ENCODE data around the gene ABCC6. TPM values are rescaled to one million over a fixed set of nuclear protein-coding genes. Genes with fewer than 3 reads are reported as not detected.

ABCC6 gene
- total RNA-seq, 1 donor, result 0.36 TPM

DNA sequence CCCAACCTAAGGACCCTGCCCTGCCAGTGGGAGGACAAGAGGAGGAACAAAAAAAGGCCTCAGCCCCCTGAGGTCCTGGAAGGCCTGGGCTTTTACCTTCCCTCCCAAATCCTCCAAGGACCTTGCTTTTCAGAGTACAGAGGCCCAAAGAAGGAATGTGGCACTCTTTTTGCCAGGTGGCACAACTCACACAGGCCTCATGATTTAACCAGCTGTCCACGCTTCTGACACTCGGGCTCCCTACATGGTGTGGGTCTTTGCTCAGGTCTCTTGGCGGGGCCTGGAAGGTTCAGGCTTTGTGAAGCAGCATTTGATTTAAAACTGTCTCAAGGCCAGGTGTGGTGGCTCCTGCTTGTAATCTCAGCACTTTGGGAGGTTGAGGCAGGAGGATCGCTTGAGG is 120.6 kb downstream of the ABCC6 start:
- peaks cover 3% of the 10 kb centered on the region for H3K79me2 ChIP-seq (ENCODE audit: insufficient read depth, low read length)
- H4K20me1 ChIP-seq (ENCODE audit: insufficient read depth, low read length), result peaks cover 13% of the 10 kb centered on the region
- TF ChIP-seq, protein P1, sequence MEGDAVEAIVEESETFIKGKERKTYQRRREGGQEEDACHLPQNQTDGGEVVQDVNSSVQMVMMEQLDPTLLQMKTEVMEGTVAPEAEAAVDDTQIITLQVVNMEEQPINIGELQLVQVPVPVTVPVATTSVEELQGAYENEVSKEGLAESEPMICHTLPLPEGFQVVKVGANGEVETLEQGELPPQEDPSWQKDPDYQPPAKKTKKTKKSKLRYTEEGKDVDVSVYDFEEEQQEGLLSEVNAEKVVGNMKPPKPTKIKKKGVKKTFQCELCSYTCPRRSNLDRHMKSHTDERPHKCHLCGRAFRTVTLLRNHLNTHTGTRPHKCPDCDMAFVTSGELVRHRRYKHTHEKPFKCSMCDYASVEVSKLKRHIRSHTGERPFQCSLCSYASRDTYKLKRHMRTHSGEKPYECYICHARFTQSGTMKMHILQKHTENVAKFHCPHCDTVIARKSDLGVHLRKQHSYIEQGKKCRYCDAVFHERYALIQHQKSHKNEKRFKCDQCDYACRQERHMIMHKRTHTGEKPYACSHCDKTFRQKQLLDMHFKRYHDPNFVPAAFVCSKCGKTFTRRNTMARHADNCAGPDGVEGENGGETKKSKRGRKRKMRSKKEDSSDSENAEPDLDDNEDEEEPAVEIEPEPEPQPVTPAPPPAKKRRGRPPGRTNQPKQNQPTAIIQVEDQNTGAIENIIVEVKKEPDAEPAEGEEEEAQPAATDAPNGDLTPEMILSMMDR (IDR thresholded peaks at IDR 0.05; ENCODE audit: extremely low read depth, low read depth, low read length), result no peak
- no peak overlapping the region for H3K27ac ChIP-seq (ENCODE audit: low read depth, low read length)
- no peak overlapping the region for H3K4me3 ChIP-seq (ENCODE audit: insufficient read depth, low read length)
- DNase-seq (ENCODE audit: insufficient read length, low spot score, missing footprints), result no peak
- no peaks in the 10 kb centered on the region for H3K4me1 ChIP-seq (ENCODE audit: insufficient read depth, low read length)
- peaks cover 41% of the 10 kb centered on the region for H3K36me3 ChIP-seq (ENCODE audit: insufficient read depth, low read length)
- no peak overlapping the region for H3K4me2 ChIP-seq (ENCODE audit: insufficient read depth, low read length)
- no peak overlapping the region for H2AFZ ChIP-seq (ENCODE audit: low read length)
- no peaks in the 10 kb centered on the region for H3K9me3 ChIP-seq (ENCODE audit: low read depth, low read length)
- H3K27me3 ChIP-seq (ENCODE audit: insufficient read depth, low read length), result no peaks in the 10 kb centered on the region

DNA sequence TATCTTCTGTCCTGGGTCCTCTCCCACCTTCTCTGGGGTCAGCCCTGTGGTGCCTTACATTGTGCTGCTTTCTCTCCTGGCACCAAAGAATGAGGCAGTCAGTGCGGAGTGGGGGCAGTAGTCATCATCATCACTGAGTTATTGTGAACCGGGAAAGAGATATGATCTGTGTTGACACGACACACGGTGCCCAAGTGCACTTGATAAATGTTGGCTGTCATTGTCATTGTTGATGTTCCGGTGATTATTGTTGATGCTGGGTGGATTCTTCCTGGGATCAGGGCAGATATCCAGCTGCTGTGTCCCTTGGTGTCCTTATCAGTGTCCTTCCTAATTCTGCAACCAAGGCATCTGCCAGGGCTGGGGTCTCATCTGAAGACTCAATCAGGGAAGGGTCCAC is 121.7 kb downstream of the ABCC6 start:
- H2AFZ ChIP-seq (ENCODE audit: low read length), result no peak overlapping the region
- no peak overlapping the region for H3K27ac ChIP-seq (ENCODE audit: low read depth, low read length)
- H3K9me3 ChIP-seq (ENCODE audit: low read depth, low read length), result no peaks in the 10 kb centered on the region
- H3K36me3 ChIP-seq (ENCODE audit: insufficient read depth, low read length), result peaks cover 40% of the 10 kb centered on the region
- H3K4me3 ChIP-seq (ENCODE audit: insufficient read depth, low read length), result no peak overlapping the region
- H3K4me2 ChIP-seq (ENCODE audit: insufficient read depth, low read length), result no peak overlapping the region
- peaks cover 3% of the 10 kb centered on the region for H3K79me2 ChIP-seq (ENCODE audit: insufficient read depth, low read length)
- no peak for DNase-seq (ENCODE audit: insufficient read length, low spot score, missing footprints)
- no peaks in the 10 kb centered on the region for H3K27me3 ChIP-seq (ENCODE audit: insufficient read depth, low read length)
- TF ChIP-seq, protein P1 (IDR thresholded peaks at IDR 0.05; ENCODE audit: extremely low read depth, low read depth, low read length), result no peak
- H4K20me1 ChIP-seq (ENCODE audit: insufficient read depth, low read length), result peaks cover 17% of the 10 kb centered on the region
- peaks cover 5% of the 10 kb centered on the region for H3K4me1 ChIP-seq (ENCODE audit: insufficient read depth, low read length)

DNA sequence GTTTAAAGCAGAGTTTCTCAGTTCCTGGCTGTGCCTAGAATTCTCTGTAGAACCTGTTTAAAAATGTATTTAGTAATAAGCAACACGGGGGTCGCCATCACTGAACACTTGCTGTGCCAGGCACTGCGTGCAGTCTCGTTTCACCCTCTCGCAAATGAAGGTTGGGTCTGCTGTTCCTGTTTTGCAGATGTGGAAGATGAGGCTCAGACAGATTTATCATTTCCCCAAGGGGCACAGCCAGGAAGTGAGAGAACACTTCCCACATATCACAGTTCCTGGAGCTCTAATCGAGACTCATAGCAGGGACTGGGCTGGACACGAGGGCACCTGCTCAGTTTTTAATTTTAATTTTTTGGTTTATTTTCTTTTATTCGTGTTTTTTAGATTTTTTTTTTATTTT is 122.7 kb downstream of the ABCC6 start:
- TF ChIP-seq, protein P1 (IDR thresholded peaks at IDR 0.05; ENCODE audit: extremely low read depth, low read depth, low read length), result no peak
- no peak for DNase-seq (ENCODE audit: insufficient read length, low spot score, missing footprints)
- no peak overlapping the region for H3K4me2 ChIP-seq (ENCODE audit: insufficient read depth, low read length)
- H3K36me3 ChIP-seq (ENCODE audit: insufficient read depth, low read length), result peaks cover 38% of the 10 kb centered on the region
- no peak overlapping the region for H3K4me3 ChIP-seq (ENCODE audit: insufficient read depth, low read length)
- peaks cover 3% of the 10 kb centered on the region for H3K79me2 ChIP-seq (ENCODE audit: insufficient read depth, low read length)
- H4K20me1 ChIP-seq (ENCODE audit: insufficient read depth, low read length), result peaks cover 17% of the 10 kb centered on the region
- no peak overlapping the region for H3K27ac ChIP-seq (ENCODE audit: low read depth, low read length)
- H3K4me1 ChIP-seq (ENCODE audit: insufficient read depth, low read length), result peaks cover 13% of the 10 kb centered on the region
- H3K9me3 ChIP-seq (ENCODE audit: low read depth, low read length), result no peaks in the 10 kb centered on the region
- H3K27me3 ChIP-seq (ENCODE audit: insufficient read depth, low read length), result no peaks in the 10 kb centered on the region
- no peak overlapping the region for H2AFZ ChIP-seq (ENCODE audit: low read length)

DNA sequence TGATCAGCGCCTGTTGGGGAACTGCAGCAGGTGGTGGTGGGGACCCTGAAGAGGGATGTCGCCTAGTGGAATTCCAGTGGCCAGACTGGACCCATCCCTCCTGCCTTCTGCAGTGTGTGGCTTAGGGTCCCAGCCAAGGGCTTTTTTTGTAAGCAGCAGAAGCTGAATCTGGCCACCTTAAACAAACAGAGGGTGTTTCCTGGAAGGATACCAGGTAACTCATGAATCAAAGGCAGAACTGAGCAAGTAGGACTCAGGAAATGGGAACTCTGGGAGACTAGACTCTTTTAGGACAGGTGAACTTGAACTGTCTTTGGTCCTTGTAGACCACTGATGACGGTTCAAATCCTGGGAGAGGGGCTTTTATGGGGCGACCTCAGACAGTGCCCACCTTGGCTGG is 124.0 kb downstream of the ABCC6 start:
- Histone ChIP-seq H3K4me1 (ENCODE audit: insufficient read depth, low read length) (peaks cover 17% of the 10 kb centered on the region), H3K9me3 (ENCODE audit: low read depth, low read length) (no peaks in the 10 kb centered on the region)

More for the DNA sequence above, 124.0 kb downstream of the ABCC6 start:
- no peak for DNase-seq (ENCODE audit: insufficient read length, low spot score, missing footprints)
- Histone ChIP-seq H4K20me1 (ENCODE audit: insufficient read depth, low read length) (peaks cover 17% of the 10 kb centered on the region), H2AFZ (ENCODE audit: low read length) (no peak overlapping the region), H3K4me3 (ENCODE audit: insufficient read depth, low read length) (no peak overlapping the region), H3K27me3 (ENCODE audit: insufficient read depth, low read length) (no peaks in the 10 kb centered on the region), H3K36me3 (ENCODE audit: insufficient read depth, low read length) (peaks cover 38% of the 10 kb centered on the region), H3K27ac (ENCODE audit: low read depth, low read length) (no peak overlapping the region), H3K79me2 (ENCODE audit: insufficient read depth, low read length) (peaks cover 3% of the 10 kb centered on the region), H3K4me2 (ENCODE audit: insufficient read depth, low read length) (no peak overlapping the region)
- TF ChIP-seq, protein P1 (IDR thresholded peaks at IDR 0.05; ENCODE audit: extremely low read depth, low read depth, low read length), result no peak

Other genes with a start within 250 kb of the ABCC6 start
- gene NOMO3, start 9.0 kb upstream of the ABCC6 start, total RNA-seq, result 33.7 and 41.3 TPM in 2 replicates
- gene NPIPA7, start 155.6 kb upstream of the ABCC6 start, total RNA-seq, result 0.59 TPM in 1 of 2 replicates, not detected in the other